LNCAP (cell line): ENCODE measurements around the gene RNF4.

ENCODE experiments used
- CTCF ChIP-seq: fragments of 450-650 bp; IDR thresholded peaks from 2 replicates; pipeline ENCODE4 v1.5.1; 2017; ENCODE audit warnings: mild to moderate bottlenecking

Gene RNF4

GRCh38 chr4:2458546-2459491, 10.1 kb upstream of the RNF4 start:
- no peak for TF ChIP-seq CTCF

- TF ChIP-seq CTCF: no peak
These were observed 9.1 kb upstream of the RNF4 start for GRCh38 chr4:2459589-2460349.

- no peak for TF ChIP-seq CTCF
These were observed 7.5 kb upstream of the RNF4 start for GRCh38 chr4:2461246-2461960.

GRCh38 chr4:2462218-2462991, 6.5 kb upstream of the RNF4 start:
- peak; percentile 68 for TF ChIP-seq CTCF

GRCh38 chr4:2462992-2463762, 5.7 kb upstream of the RNF4 start:
- peak; percentile 30 for TF ChIP-seq CTCF

GRCh38 chr4:2465032-2465431, 3.9 kb upstream of the RNF4 start:
- no peak for TF ChIP-seq CTCF
